Activated naive CD8-positive, alpha-beta T cell (primary cell): Measurements from ENCODE around the gene AMN.
"Not testable (repeated sequence)": the region's sequence is repeated elsewhere in the genome, so short reads cannot be mapped to it uniquely, and the experiment has no call there.

Experiments used
- H3K27ac Mint-ChIP-seq: one replicate; pipeline ENCODE4 v1.8.0; 2021; ENCODE audit warnings: mixed read lengths
- H3K27me3 Mint-ChIP-seq: one replicate; pipeline ENCODE4 v1.8.0; 2021; ENCODE audit warnings: mixed read lengths
- H3K36me3 Mint-ChIP-seq: one replicate; pipeline ENCODE4 v1.8.0; 2021; ENCODE audit warnings: mixed read lengths
- H3K4me1 Mint-ChIP-seq: one replicate; pipeline ENCODE4 v1.8.0; 2021; ENCODE audit warnings: low read depth, mixed read lengths
- H3K4me3 Mint-ChIP-seq: one replicate; pipeline ENCODE4 v1.8.0; 2021; ENCODE audit warnings: mild to moderate bottlenecking, mixed read lengths
- H3K9me3 Mint-ChIP-seq: one replicate; pipeline ENCODE4 v1.8.0; 2021; ENCODE audit warnings: low read depth, mixed read lengths

The AMN gene

GRCh38 chr14:102891556-102891955 lies 30.9 kb upstream of the AMN start:
- H3K9me3 Mint-ChIP-seq: no peaks in the 10 kb centered on the region
- H3K36me3 Mint-ChIP-seq: peaks cover 6% of the 10 kb centered on the region
- H3K4me1 Mint-ChIP-seq: no peaks in the 10 kb centered on the region
- H3K4me3 Mint-ChIP-seq: no peak overlapping the region
- H3K27me3 Mint-ChIP-seq: no peaks in the 10 kb centered on the region
- no peak overlapping the region for H3K27ac Mint-ChIP-seq

GRCh38 chr14:102892651-102893050 lies 29.8 kb upstream of the AMN start:
- Mint-ChIP-seq H3K4me1 (no peaks in the 10 kb centered on the region), H3K4me3 (no peak overlapping the region), H3K27me3 (no peaks in the 10 kb centered on the region), H3K9me3 (no peaks in the 10 kb centered on the region), H3K36me3 (peaks cover 6% of the 10 kb centered on the region), H3K27ac (no peak overlapping the region)

GRCh38 chr14:102893452-102893851 lies 29.0 kb upstream of the AMN start:
- Mint-ChIP-seq H3K9me3 (no peaks in the 10 kb centered on the region), H3K4me1 (no peaks in the 10 kb centered on the region), H3K27ac (no peak overlapping the region), H3K27me3 (no peaks in the 10 kb centered on the region), H3K36me3 (peaks cover 7% of the 10 kb centered on the region), H3K4me3 (no peak overlapping the region)

DNA sequence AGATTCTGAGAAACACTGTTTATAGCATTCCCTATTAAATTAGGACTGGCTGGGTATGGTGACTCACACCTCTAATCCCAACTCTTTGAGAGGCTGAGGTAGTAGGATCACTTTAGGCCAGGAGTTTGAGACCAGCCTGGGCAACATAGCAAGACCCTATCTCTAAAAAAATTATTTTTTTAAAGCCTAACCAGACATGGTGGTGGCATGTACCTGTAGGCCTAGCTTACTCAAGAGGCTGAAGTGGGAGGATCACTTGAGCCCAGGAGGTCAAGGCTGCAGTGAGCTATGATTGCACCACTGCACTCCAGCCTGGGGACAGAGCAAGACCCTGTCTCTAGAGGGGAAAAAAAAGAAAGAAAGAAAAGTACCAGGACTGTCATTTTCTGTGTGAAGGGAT lies 25.7 kb upstream of the AMN start:
- H3K9me3 Mint-ChIP-seq, H3K4me3 Mint-ChIP-seq, H3K27ac Mint-ChIP-seq, H3K27me3 Mint-ChIP-seq: not testable (repeated sequence)
- Mint-ChIP-seq H3K36me3 (peaks cover 12% of the 10 kb centered on the region), H3K4me1 (peaks cover 20% of the 10 kb centered on the region)

GRCh38 chr14:102897299-102898027 lies 25.0 kb upstream of the AMN start:
- no peaks in the 10 kb centered on the region for H3K9me3 Mint-ChIP-seq
- H3K36me3 Mint-ChIP-seq: peaks cover 12% of the 10 kb centered on the region
- H3K27me3 Mint-ChIP-seq: no peaks in the 10 kb centered on the region
- no peak overlapping the region for H3K4me3 Mint-ChIP-seq
- peaks cover 20% of the 10 kb centered on the region for H3K4me1 Mint-ChIP-seq
- peak overlapping the region; percentile 67 for H3K27ac Mint-ChIP-seq

DNA sequence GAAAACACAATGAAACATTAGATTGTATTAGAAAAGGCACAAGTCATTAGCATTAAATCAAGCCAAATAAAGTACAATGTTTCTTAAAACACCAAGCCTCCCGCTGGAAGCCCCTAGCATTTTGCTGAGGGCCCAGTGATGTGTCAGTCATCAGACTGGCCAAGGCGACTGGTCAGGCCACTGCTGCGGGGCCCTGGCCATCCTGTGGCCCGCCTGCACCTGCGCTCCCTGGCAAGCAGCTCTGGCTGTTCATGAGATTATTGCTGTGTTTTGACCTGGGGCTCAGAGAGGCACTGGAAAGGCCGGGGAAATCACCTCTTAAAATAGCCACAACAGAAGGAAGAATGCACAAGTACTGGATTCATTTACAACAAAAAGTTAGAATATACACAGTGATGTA lies 24.2 kb upstream of the AMN start:
- H3K9me3 Mint-ChIP-seq: no peaks in the 10 kb centered on the region

DNA sequence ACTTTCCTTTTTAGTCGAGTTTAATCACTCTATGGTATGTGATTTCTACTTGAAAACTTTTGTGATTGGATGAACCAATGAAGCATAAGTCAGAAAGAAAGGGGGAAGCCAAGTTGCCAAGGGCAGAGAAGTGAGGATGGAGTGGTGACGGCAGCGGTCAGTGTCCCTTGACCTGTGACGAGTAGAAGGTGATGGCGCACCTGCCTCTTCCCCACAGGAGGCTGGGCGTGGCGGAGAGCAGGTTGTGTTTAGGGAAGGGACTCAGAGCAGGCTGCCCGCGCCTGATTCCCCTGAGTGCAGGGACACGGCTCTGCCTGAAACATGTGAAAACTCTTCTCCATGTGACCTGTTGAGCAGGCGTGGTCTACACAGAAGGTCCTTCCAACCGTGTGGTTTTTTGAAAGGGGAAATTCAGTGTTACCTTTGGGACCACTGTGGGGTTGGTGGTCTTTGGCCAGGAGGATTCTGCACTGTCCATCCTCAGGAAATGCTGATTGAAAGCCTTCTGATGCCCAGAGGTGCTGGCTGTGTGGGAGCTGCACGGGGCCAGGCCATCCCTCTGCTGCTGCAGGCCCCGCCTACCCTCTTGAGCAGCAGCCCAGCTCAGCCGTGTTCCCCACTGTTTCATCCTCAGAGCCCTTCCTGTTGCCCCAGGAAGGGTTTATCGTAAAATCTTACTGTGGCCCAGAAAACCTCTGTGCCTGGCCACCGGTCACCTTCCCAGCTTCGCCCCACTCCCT lies 23.5 kb upstream of the AMN start:
- Mint-ChIP-seq H3K27me3 (no peaks in the 10 kb centered on the region), H3K4me3 (peak overlapping the region; percentile 13), H3K27ac (peak overlapping the region; percentile 34), H3K4me1 (peaks cover 20% of the 10 kb centered on the region), H3K9me3 (no peaks in the 10 kb centered on the region), H3K36me3 (peaks cover 12% of the 10 kb centered on the region)

More for the DNA sequence above, 24.2 kb upstream of the AMN start:
- Mint-ChIP-seq H3K36me3 (peaks cover 12% of the 10 kb centered on the region), H3K27me3 (no peaks in the 10 kb centered on the region), H3K4me3 (no peak overlapping the region), H3K4me1 (peaks cover 20% of the 10 kb centered on the region), H3K27ac (no peak overlapping the region)

DNA sequence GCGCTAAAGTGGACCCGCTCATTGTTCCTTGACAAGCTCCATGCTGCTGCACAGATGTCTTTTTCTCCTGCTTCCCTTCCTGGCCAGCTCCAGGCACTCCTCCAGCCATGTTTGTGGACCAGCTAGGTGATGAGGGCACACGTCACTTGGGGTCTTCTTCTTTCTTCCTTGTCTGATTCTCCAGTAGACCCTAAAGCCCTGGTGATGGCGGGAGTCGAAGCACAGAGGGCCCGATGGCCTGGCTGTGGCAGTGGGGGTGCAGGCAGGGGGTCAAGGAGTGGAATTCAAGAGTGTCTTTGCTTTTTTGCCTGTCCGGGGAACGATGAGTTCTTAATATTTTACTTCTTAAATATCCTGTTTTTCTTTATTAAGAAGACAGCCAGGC lies 23.0 kb upstream of the AMN start:
- Mint-ChIP-seq H3K4me3 (peak overlapping the region; percentile 10), H3K4me1 (peaks cover 20% of the 10 kb centered on the region), H3K36me3 (peaks cover 12% of the 10 kb centered on the region), H3K9me3 (no peaks in the 10 kb centered on the region), H3K27me3 (no peaks in the 10 kb centered on the region), H3K27ac (peak overlapping the region; percentile 34)

GRCh38 chr14:102900631-102901571 lies 21.6 kb upstream of the AMN start:
- H3K4me3 Mint-ChIP-seq: peak overlapping the region; percentile 74
- no peaks in the 10 kb centered on the region for H3K9me3 Mint-ChIP-seq
- H3K27me3 Mint-ChIP-seq: no peaks in the 10 kb centered on the region
- H3K36me3 Mint-ChIP-seq: peaks cover 11% of the 10 kb centered on the region
- H3K4me1 Mint-ChIP-seq: peaks cover 20% of the 10 kb centered on the region
- H3K27ac Mint-ChIP-seq: peak overlapping the region; percentile 87

DNA sequence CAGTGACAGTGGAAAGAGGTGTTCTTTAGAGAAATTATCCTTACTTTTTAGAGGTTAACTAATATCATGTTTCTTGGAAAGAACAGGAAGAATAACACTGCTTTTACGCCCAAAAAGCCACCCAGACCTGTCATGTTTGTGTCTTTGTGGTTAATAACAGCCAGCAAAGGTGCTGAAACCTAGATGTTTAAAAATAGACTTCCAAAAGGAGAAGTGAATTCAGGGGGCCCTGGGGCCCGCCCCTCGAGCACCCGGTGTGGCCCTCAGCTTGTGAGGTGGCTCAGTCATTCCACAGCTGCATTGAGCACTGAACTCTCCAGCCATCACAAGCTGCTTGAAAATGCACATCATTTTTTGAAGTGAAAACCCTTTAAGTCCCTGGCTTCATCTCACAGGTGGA lies 20.8 kb upstream of the AMN start:
- H3K4me3 Mint-ChIP-seq: peak overlapping the region; percentile 74
- peak overlapping the region; percentile 87 for H3K27ac Mint-ChIP-seq
- no peaks in the 10 kb centered on the region for H3K9me3 Mint-ChIP-seq
- H3K27me3 Mint-ChIP-seq: no peaks in the 10 kb centered on the region
- peaks cover 20% of the 10 kb centered on the region for H3K4me1 Mint-ChIP-seq
- H3K36me3 Mint-ChIP-seq: peaks cover 10% of the 10 kb centered on the region

DNA sequence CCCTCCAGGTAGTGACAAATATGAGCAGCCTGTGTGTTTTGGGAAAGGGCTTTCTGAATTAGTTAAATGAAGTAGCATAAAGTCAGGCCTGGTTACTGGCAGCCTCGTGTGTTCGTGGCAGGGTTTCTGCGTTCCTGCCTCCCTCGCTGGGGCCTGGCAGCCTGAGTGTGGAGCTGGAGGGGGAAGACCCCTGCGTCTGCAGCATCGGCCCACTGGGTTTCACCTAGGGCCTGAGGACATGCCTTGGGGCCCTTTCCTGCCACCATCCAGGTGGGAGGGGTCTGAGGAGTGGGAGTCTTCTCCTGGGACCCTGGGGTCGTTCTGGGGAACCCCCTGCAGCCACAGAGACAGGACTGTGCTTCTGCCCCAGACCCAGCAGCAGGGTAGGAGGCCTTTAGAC lies 20.4 kb upstream of the AMN start:
- Mint-ChIP-seq H3K4me3 (no peak overlapping the region), H3K9me3 (no peaks in the 10 kb centered on the region), H3K27me3 (no peaks in the 10 kb centered on the region), H3K4me1 (peaks cover 20% of the 10 kb centered on the region), H3K27ac (no peak overlapping the region), H3K36me3 (peaks cover 10% of the 10 kb centered on the region)

- no peaks in the 10 kb centered on the region for H3K9me3 Mint-ChIP-seq
- no peak overlapping the region for H3K27ac Mint-ChIP-seq
- H3K4me1 Mint-ChIP-seq: peaks cover 20% of the 10 kb centered on the region
- peaks cover 10% of the 10 kb centered on the region for H3K36me3 Mint-ChIP-seq
- H3K27me3 Mint-ChIP-seq: no peaks in the 10 kb centered on the region
- no peak overlapping the region for H3K4me3 Mint-ChIP-seq
Observed at GRCh38 chr14:102902523-102903247, 19.8 kb upstream of the AMN start.

DNA sequence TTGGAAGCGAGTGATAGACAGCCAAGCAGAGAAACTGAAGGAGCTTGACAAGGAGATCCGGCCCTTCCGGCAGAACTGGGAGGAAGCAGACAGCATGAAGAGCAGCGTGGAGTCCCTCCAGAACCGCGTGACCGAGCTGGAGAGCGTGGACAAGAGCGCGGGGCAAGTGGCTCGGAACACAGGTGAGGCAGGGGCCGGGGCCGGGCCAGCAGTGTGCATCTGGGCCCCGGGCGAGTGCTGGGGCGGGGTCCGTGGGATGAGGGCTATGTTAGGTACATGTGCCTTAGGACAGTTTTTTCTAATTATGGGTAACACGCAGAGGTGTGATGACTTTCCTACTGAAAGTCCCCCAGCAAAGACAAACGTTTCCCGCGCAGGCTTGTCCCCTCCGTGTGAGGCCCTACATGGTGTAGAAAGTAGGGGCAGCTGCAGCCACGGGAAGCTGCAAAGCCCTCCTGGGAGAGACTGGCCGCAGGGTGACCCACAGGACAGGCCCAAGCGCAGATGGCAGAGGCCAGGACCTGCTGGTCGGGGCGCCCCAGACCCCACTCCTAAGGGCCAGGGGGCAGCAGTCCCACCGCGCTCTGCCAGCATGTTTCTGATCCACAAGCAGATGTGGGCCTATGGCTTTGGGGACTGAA lies 19.1 kb upstream of the AMN start:
- peaks cover 20% of the 10 kb centered on the region for H3K4me1 Mint-ChIP-seq
- no peak overlapping the region for H3K27ac Mint-ChIP-seq
- H3K27me3 Mint-ChIP-seq: no peaks in the 10 kb centered on the region
- H3K4me3 Mint-ChIP-seq: no peak overlapping the region
- H3K9me3 Mint-ChIP-seq: no peaks in the 10 kb centered on the region
- H3K36me3 Mint-ChIP-seq: peaks cover 8% of the 10 kb centered on the region

GRCh38 chr14:102903889-102904512 lies 18.5 kb upstream of the AMN start:
- Mint-ChIP-seq H3K4me1 (peaks cover 17% of the 10 kb centered on the region), H3K27ac (no peak overlapping the region), H3K9me3 (no peaks in the 10 kb centered on the region)

More at GRCh38 chr14:102903889-102904512, 18.5 kb upstream of the AMN start:
- Mint-ChIP-seq H3K36me3 (peaks cover 4% of the 10 kb centered on the region), H3K27me3 (no peaks in the 10 kb centered on the region), H3K4me3 (no peak overlapping the region)
